Liver (tissue), 9 donors: ENCODE measurements around the gene MB21D2. TPM values are rescaled to one million over a fixed set of nuclear protein-coding genes. Genes with fewer than 3 reads are reported as not detected.

ENCODE experiments used
- DNase-seq: peaks from one replicate; pipeline ENCODE4 v3.0.0-alpha.2; 2017; ENCODE audit warnings: low spot score
- H3K27ac ChIP-seq, 2 donors: one replicate each; pipeline ENCODE4 v1.7.0; 2013; ENCODE audit warnings: inconsistent platforms in 2 of 2, low read length in 2 of 2, control low read depth in 1 of 2, low read depth in 1 of 2, mild to moderate bottlenecking in 1 of 2
- H3K27me3 ChIP-seq, 4 donors: one replicate each; pipeline versions ENCODE4 v1.6.1 to v1.7.0; 2013; ENCODE audit warnings: low read length in 3 of 4, inconsistent platforms in 1 of 4, mild to moderate bottlenecking in 1 of 4, moderate library complexity in 1 of 4; ENCODE audit not compliant: control insufficient read depth in 4 of 4, insufficient read depth in 4 of 4
- H3K36me3 ChIP-seq, 4 donors: one replicate each; pipeline versions ENCODE4 v1.6.1 to v1.7.0; 2013; ENCODE audit warnings: low read length in 3 of 4, mild to moderate bottlenecking in 3 of 4, low read depth in 1 of 4, moderate library complexity in 1 of 4; ENCODE audit not compliant: control insufficient read depth in 4 of 4, insufficient read depth in 3 of 4
- H3K4me1 ChIP-seq, 4 donors: one replicate each; pipeline versions ENCODE4 v1.6.1 to v1.7.0; 2013; ENCODE audit warnings: low read length in 3 of 4, mild to moderate bottlenecking in 3 of 4, moderate library complexity in 1 of 4; ENCODE audit not compliant: control insufficient read depth in 4 of 4, insufficient read depth in 4 of 4
- H3K4me3 ChIP-seq, 3 donors: one replicate each; pipeline versions ENCODE4 v1.6.1 to v1.7.0; 2013; ENCODE audit warnings: low read length in 3 of 3, control low read depth in 1 of 3, low read depth in 1 of 3, mild to moderate bottlenecking in 1 of 3
- H3K9ac ChIP-seq, 2 donors: one replicate each; pipeline ENCODE4 v1.7.0; 2013; ENCODE audit warnings: low read length in 2 of 2, mild to moderate bottlenecking in 2 of 2, moderate library complexity in 2 of 2, control low read depth in 1 of 2, low read depth in 1 of 2
- H3K9me3 ChIP-seq, 4 donors: one replicate each; pipeline versions ENCODE4 v1.6.1 to v1.7.0; 2013; ENCODE audit warnings: low read length in 3 of 4; ENCODE audit not compliant: control insufficient read depth in 4 of 4
- EGR1 ChIP-seq, 2 donors: IDR thresholded peaks; 2 replicates each; pipeline ENCODE4 v1.6.1; 2016 to 2018; ENCODE audit warnings: antibody characterized with exemption in 2 of 2, low read depth in 2 of 2
- FOXA1 ChIP-seq: IDR thresholded peaks from 2 replicates; pipeline ENCODE4 v1.6.1; 2016; ENCODE audit warnings: antibody characterized with exemption
- FOXA2 ChIP-seq: IDR thresholded peaks from 2 replicates; pipeline ENCODE4 v1.6.1; 2016; ENCODE audit warnings: antibody characterized with exemption
- GABPA ChIP-seq, 2 donors: IDR thresholded peaks in 1 of 2; conservative IDR thresholded peaks in 1 of 2; 2 replicates each; pipeline ENCODE4 v1.6.1; 2016; ENCODE audit warnings: antibody characterized with exemption in 2 of 2, mild to moderate bottlenecking in 1 of 2, moderate library complexity in 1 of 2
- HNF4A ChIP-seq, 2 donors: conservative IDR thresholded peaks; 2 replicates each; pipeline ENCODE4 v1.6.1; 2016; ENCODE audit warnings: antibody characterized with exemption in 2 of 2, mild to moderate bottlenecking in 2 of 2
- JUND ChIP-seq, 2 donors: IDR thresholded peaks; 2 replicates each; pipeline ENCODE4 v1.6.1; 2016; ENCODE audit warnings: antibody characterized with exemption in 2 of 2
- RAD21 ChIP-seq, 2 donors: IDR thresholded peaks; 2 replicates each; pipeline ENCODE4 v1.6.1; 2016; ENCODE audit warnings: antibody characterized with exemption in 2 of 2, mild to moderate bottlenecking in 2 of 2
- RXRA ChIP-seq, 2 donors: IDR thresholded peaks; 2 replicates each; pipeline ENCODE4 v1.6.1; 2017 to 2018; ENCODE audit warnings: antibody characterized with exemption in 2 of 2, mild to moderate bottlenecking in 1 of 2
- SP1 ChIP-seq: IDR thresholded peaks from 2 replicates; pipeline ENCODE4 v1.6.1; 2018; ENCODE audit warnings: antibody characterized with exemption, mild to moderate bottlenecking
- YY1 ChIP-seq: IDR thresholded peaks from 2 replicates; pipeline ENCODE4 v1.6.1; 2016; ENCODE audit warnings: antibody characterized with exemption, mild to moderate bottlenecking
- WGBS: extraction: QIAGEN DNeasy Blood & Tissue Kit; methylation state at CpG from one replicate; pipeline ENCODE4 v1.1.7; 2013; 5-methylcytosine and 5-hydroxymethylcytosine counted together
- polyA plus RNA-seq, 2 donors: library from polyadenylated mRNA; stranded (reverse) in 1 of 2; unstranded in 1 of 2; fragments of 200-250 nt in 1 of 2; fragments of >200 nt in 1 of 2; fragmentation: Nextera tagmentation in 1 of 2; extraction: Ambion mirVana in 1 of 2; gene quantifications; one replicate each; pipeline versions ENCODE4 v1.2.1 to v1.2.3, GENCODE V29; 2013 to 2015
- total RNA-seq, 2 donors: library from RNA; depleted of rRNA; stranded (reverse); fragments of >200 nt; gene quantifications; one replicate each; pipeline ENCODE4 v1.2.3, GENCODE V29; 2014
- TF ChIP-seq, protein P1 (sequence below): IDR thresholded peaks from 2 replicates; pipeline ENCODE4 v1.6.1; 2016; ENCODE audit warnings: antibody characterized with exemption
- TF ChIP-seq, protein P2 (sequence below): fragments of 150-350 bp; IDR thresholded peaks from 2 replicates; pipeline ENCODE4 v1.5.1; 2017; ENCODE audit warnings: improper control_type of control experiment, low read depth, low read length; ENCODE audit not compliant: missing input control
- TF ChIP-seq, protein P3 (sequence below): IDR thresholded peaks from 2 replicates; pipeline ENCODE4 v1.6.1; 2016; ENCODE audit warnings: antibody characterized with exemption
- TF ChIP-seq, protein P4 (sequence below): IDR thresholded peaks from 2 replicates; pipeline ENCODE4 v1.6.1; 2016; ENCODE audit warnings: antibody characterized with exemption
- donor health status: healthy.
- donor health status: healthy.
- donor health status: healthy.
- donor health status: healthy.
- donor health status: healthy.

The MB21D2 gene
- total and polyA plus RNA-seq, 4 donors: 0.13 to 1.9 (median 0.46) TPM

DNA sequence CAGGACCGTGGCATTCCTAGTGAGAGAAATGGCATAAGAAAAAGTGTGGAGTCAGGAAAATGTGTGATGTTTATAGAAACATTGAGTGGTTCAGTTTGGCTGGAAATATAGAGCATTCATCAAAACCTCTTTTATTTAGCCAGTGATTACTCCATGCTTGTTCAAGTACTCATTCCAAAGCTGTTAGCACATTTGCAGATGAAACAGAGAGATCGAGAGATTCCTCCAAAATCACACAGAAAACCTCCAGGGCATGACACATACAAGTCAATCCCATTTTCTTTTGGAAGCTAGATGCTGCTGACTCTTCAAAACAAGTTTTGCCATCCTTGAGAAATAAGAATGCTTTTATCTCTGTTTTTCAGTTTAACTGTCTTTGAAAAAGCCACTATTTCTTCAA is 11.5 kb upstream of the MB21D2 start:
- H3K27ac ChIP-seq: no peak overlapping the region
- H3K4me1 ChIP-seq: peaks cover 0 to 10% (median 3%) of the 10 kb centered on the region in 4 donors
- H3K9me3 ChIP-seq: no peaks in the 10 kb centered on the region
- DNase-seq: no peak
- no peaks in the 10 kb centered on the region for H3K36me3 ChIP-seq
- TF ChIP-seq, protein P1, sequence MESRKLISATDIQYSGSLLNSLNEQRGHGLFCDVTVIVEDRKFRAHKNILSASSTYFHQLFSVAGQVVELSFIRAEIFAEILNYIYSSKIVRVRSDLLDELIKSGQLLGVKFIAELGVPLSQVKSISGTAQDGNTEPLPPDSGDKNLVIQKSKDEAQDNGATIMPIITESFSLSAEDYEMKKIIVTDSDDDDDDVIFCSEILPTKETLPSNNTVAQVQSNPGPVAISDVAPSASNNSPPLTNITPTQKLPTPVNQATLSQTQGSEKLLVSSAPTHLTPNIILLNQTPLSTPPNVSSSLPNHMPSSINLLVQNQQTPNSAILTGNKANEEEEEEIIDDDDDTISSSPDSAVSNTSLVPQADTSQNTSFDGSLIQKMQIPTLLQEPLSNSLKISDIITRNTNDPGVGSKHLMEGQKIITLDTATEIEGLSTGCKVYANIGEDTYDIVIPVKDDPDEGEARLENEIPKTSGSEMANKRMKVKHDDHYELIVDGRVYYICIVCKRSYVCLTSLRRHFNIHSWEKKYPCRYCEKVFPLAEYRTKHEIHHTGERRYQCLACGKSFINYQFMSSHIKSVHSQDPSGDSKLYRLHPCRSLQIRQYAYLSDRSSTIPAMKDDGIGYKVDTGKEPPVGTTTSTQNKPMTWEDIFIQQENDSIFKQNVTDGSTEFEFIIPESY: no peak
- no peak for TF ChIP-seq YY1
- TF ChIP-seq, protein P2, sequence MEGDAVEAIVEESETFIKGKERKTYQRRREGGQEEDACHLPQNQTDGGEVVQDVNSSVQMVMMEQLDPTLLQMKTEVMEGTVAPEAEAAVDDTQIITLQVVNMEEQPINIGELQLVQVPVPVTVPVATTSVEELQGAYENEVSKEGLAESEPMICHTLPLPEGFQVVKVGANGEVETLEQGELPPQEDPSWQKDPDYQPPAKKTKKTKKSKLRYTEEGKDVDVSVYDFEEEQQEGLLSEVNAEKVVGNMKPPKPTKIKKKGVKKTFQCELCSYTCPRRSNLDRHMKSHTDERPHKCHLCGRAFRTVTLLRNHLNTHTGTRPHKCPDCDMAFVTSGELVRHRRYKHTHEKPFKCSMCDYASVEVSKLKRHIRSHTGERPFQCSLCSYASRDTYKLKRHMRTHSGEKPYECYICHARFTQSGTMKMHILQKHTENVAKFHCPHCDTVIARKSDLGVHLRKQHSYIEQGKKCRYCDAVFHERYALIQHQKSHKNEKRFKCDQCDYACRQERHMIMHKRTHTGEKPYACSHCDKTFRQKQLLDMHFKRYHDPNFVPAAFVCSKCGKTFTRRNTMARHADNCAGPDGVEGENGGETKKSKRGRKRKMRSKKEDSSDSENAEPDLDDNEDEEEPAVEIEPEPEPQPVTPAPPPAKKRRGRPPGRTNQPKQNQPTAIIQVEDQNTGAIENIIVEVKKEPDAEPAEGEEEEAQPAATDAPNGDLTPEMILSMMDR: no peak
- no peak for TF ChIP-seq SP1
- TF ChIP-seq, protein P3, sequence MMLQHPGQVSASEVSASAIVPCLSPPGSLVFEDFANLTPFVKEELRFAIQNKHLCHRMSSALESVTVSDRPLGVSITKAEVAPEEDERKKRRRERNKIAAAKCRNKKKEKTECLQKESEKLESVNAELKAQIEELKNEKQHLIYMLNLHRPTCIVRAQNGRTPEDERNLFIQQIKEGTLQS: no peak
- no peak for TF ChIP-seq GABPA (IDR thresholded peaks at IDR 0.05 in 1 of 2, conservative IDR thresholded peaks at IDR 0.05 in 1 of 2)
- TF ChIP-seq EGR1 (IDR thresholded peaks at IDR 0.05; ENCODE audit: low read depth in 2 of 2): no peak
- TF ChIP-seq JUND (IDR thresholded peaks at IDR 0.05): no peak
- no peak for TF ChIP-seq HNF4A (conservative IDR thresholded peaks at IDR 0.05)
- TF ChIP-seq, protein P4, sequence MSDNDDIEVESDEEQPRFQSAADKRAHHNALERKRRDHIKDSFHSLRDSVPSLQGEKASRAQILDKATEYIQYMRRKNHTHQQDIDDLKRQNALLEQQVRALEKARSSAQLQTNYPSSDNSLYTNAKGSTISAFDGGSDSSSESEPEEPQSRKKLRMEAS: no peak
- 34% methylated on average over 2 of the region's 2 CpGs for WGBS
- no peak overlapping the region for H3K9ac ChIP-seq
- H3K4me3 ChIP-seq: no peak overlapping the region
- peaks cover 0 to 5% (median 2%) of the 10 kb centered on the region in 4 donors for H3K27me3 ChIP-seq

DNA sequence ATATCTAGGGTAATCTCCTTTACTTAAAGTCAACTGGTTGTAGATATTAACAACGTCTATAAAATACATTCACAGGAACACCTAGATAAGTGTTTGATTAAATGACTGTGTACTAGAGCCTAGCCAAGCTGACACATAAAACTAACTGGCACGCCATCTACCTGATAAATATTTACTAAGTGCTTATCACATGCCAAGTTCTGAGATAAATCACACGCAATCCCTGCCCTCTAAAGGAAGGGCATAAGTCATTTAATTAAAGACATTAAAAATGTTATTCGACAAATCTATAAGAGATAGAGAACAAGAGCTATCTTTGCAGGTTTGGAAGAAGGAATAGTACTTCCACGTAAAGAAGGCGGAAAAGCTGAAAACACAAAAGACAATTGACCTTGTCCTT is 11.1 kb upstream of the MB21D2 start:
- DNase-seq: no peak
- H3K27ac ChIP-seq: no peak overlapping the region
- H3K4me3 ChIP-seq: no peak overlapping the region
- H3K9me3 ChIP-seq: no peaks in the 10 kb centered on the region
- peaks cover 0 to 10% (median 3%) of the 10 kb centered on the region in 4 donors for H3K4me1 ChIP-seq
- peaks cover 0 to 5% (median 2%) of the 10 kb centered on the region in 4 donors for H3K27me3 ChIP-seq
- TF ChIP-seq RXRA (IDR thresholded peaks at IDR 0.05): peak in 1 of 2 donors; percentile 45
- TF ChIP-seq FOXA1: peak; percentile 20
- TF ChIP-seq YY1: no peak
- TF ChIP-seq JUND (IDR thresholded peaks at IDR 0.05): peak in 1 of 2 donors; percentile 57
- peak; percentile 62 for TF ChIP-seq FOXA2
- TF ChIP-seq RAD21 (IDR thresholded peaks at IDR 0.05): peak; percentile 22 to 25
- TF ChIP-seq GABPA (IDR thresholded peaks at IDR 0.05 in 1 of 2, conservative IDR thresholded peaks at IDR 0.05 in 1 of 2): no peak
- TF ChIP-seq HNF4A (conservative IDR thresholded peaks at IDR 0.05): peak; percentile 24 to 44
- TF ChIP-seq, protein P4: no peak
- 35% methylated on average over 6 of the region's 6 CpGs for WGBS
- no peak overlapping the region for H3K9ac ChIP-seq
- no peaks in the 10 kb centered on the region for H3K36me3 ChIP-seq
